Measurements from ENCODE around the gene SGK2. TPM values are rescaled to one million over a fixed set of nuclear protein-coding genes. Genes with fewer than 3 reads are reported as not detected.

Gene SGK2
- total and polyA plus RNA-seq, 2 of the 13 experiments (the other 11 are each of a cell fraction or from before 2014, with no cell fraction given): 6.2 to 29.4 TPM

DNA sequence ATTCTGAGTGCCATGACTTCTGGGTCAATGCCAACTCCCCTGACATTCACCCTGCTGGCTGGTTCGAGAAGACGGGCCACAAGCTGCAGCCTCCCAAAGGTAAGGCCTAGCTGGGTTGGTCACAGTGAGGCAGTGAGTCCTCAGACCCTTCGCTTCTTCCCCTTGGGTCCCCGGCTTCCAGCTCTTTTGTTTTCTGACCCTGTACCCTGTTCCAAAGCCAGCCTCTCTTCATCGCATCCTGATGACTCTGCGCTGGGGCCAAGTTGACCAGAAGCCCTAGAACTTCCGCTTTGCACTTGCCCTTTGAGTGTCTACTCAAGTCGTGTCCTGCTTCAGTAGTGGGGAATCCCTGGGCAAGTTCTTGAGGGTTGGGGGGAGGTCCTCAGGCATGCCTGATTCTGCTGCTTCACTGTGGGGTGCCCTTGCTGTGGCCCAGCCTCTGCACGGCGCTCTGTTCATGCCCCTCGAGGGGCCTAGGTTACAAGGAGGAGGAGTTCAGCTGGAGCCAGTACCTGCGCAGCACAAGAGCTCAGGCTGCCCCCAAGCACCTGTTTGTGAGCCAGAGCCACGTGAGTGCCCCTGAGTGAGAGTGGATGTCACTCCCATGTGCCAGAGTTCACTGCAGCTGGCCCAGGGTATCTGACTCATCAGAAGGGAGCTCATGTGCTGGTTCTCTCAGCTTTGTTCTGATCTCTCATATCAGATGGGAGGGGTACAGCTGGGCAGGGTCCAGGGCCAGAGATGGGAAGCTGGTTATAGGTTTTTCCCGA lies 28.3 kb upstream of the SGK2 start (continued):
- TF ChIP-seq NFIC (IDR thresholded peaks at IDR 0.05; ENCODE audit: low read length) (no peak), KLF16 (CRISPR knock-in tag; IDR thresholded peaks at IDR 0.05) (peak in 1 of 2 experiments; percentile 72; a peak in 2 of 4 replicates), ZNF879 (CRISPR knock-in tag; IDR thresholded peaks at IDR 0.05) (peak; percentile 90), PCBP2 (optimal IDR thresholded peaks at IDR 0.05; ENCODE audit: low read depth, low read length, poor library complexity, severe bottlenecking) (no peak), ZNF121 (CRISPR knock-in tag; IDR thresholded peaks at IDR 0.05) (peak; percentile 87), FOXA3 (CRISPR knock-in tag; IDR thresholded peaks at IDR 0.05) (peak; percentile 77), ZNF792 (CRISPR knock-in tag; IDR thresholded peaks at IDR 0.05) (peak; percentile 100), ZNF333 (CRISPR knock-in tag; IDR thresholded peaks at IDR 0.05; ENCODE audit: borderline replicate concordance) (peak; percentile 93), HOXD1 (CRISPR knock-in tag; IDR thresholded peaks at IDR 0.05) (peak; percentile 29; the same call in 1 of the 2 replicates), ATAD3A (CRISPR knock-in tag; IDR thresholded peaks at IDR 0.05) (no peak), ZBTB3 (CRISPR knock-in tag; IDR thresholded peaks at IDR 0.05; ENCODE audit: borderline replicate concordance, low read depth) (no peak), ZNF10 (CRISPR knock-in tag; IDR thresholded peaks at IDR 0.05; ENCODE audit: borderline replicate concordance, low read depth) (no peak), AGO2 (optimal IDR thresholded peaks at IDR 0.05; ENCODE audit: low read depth, low read length) (no peak), ZNF556 (CRISPR knock-in tag; IDR thresholded peaks at IDR 0.05; ENCODE audit: borderline replicate concordance) (peak; percentile 86)
- TF ChIP-seq, protein P1, sequence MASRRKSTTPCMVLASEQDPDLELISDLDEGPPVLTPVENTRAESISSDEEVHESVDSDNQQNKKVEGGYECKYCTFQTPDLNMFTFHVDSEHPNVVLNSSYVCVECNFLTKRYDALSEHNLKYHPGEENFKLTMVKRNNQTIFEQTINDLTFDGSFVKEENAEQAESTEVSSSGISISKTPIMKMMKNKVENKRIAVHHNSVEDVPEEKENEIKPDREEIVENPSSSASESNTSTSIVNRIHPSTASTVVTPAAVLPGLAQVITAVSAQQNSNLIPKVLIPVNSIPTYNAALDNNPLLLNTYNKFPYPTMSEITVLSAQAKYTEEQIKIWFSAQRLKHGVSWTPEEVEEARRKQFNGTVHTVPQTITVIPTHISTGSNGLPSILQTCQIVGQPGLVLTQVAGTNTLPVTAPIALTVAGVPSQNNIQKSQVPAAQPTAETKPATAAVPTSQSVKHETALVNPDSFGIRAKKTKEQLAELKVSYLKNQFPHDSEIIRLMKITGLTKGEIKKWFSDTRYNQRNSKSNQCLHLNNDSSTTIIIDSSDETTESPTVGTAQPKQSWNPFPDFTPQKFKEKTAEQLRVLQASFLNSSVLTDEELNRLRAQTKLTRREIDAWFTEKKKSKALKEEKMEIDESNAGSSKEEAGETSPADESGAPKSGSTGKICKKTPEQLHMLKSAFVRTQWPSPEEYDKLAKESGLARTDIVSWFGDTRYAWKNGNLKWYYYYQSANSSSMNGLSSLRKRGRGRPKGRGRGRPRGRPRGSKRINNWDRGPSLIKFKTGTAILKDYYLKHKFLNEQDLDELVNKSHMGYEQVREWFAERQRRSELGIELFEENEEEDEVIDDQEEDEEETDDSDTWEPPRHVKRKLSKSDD (CRISPR knock-in tag; IDR thresholded peaks at IDR 0.05; ENCODE audit: low read depth): no peak; the same call in 1 of the 2 replicates
- TF ChIP-seq, protein P2, sequence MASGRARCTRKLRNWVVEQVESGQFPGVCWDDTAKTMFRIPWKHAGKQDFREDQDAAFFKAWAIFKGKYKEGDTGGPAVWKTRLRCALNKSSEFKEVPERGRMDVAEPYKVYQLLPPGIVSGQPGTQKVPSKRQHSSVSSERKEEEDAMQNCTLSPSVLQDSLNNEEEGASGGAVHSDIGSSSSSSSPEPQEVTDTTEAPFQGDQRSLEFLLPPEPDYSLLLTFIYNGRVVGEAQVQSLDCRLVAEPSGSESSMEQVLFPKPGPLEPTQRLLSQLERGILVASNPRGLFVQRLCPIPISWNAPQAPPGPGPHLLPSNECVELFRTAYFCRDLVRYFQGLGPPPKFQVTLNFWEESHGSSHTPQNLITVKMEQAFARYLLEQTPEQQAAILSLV (CRISPR knock-in tag; IDR thresholded peaks at IDR 0.05; ENCODE audit: borderline replicate concordance): peak; percentile 91
- TF ChIP-seq, protein P3, sequence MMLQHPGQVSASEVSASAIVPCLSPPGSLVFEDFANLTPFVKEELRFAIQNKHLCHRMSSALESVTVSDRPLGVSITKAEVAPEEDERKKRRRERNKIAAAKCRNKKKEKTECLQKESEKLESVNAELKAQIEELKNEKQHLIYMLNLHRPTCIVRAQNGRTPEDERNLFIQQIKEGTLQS (CRISPR knock-in tag; IDR thresholded peaks at IDR 0.05): peak; percentile 92
- TF ChIP-seq, protein P4, sequence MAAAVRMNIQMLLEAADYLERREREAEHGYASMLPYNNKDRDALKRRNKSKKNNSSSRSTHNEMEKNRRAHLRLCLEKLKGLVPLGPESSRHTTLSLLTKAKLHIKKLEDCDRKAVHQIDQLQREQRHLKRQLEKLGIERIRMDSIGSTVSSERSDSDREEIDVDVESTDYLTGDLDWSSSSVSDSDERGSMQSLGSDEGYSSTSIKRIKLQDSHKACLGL (CRISPR knock-in tag; IDR thresholded peaks at IDR 0.05): peak; percentile 98
- TF ChIP-seq, protein P5, sequence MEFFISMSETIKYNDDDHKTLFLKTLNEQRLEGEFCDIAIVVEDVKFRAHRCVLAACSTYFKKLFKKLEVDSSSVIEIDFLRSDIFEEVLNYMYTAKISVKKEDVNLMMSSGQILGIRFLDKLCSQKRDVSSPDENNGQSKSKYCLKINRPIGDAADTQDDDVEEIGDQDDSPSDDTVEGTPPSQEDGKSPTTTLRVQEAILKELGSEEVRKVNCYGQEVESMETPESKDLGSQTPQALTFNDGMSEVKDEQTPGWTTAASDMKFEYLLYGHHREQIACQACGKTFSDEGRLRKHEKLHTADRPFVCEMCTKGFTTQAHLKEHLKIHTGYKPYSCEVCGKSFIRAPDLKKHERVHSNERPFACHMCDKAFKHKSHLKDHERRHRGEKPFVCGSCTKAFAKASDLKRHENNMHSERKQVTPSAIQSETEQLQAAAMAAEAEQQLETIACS (CRISPR knock-in tag; IDR thresholded peaks at IDR 0.05): peak; percentile 44; the same call in 1 of the 2 replicates
- TF ChIP-seq, protein P6, sequence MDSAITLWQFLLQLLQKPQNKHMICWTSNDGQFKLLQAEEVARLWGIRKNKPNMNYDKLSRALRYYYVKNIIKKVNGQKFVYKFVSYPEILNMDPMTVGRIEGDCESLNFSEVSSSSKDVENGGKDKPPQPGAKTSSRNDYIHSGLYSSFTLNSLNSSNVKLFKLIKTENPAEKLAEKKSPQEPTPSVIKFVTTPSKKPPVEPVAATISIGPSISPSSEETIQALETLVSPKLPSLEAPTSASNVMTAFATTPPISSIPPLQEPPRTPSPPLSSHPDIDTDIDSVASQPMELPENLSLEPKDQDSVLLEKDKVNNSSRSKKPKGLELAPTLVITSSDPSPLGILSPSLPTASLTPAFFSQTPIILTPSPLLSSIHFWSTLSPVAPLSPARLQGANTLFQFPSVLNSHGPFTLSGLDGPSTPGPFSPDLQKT (CRISPR knock-in tag; IDR thresholded peaks at IDR 0.05; ENCODE audit: borderline replicate concordance): no peak

Data from HepG2 (cell line).